K562 (cell line): ENCODE measurements around the gene SGMS1. TPM values are rescaled to one million over a fixed set of nuclear protein-coding genes. Genes with fewer than 3 reads are reported as not detected.

ENCODE experiments used
- ATAC-seq: fragments of 200-7000 bp; cut with Tn5 transposase; 3 replicates; pipeline ENCODE4 v1.9.1; 2020; ENCODE audit warnings: moderate library complexity
- BruUV-seq: library from RNA; stranded (reverse); fragments of 400-500 nt; replicated peaks from 2 replicates; lab custom pipeline; 2021; lab: Mats Ljungman, UMichigan
- CTCF ChIA-PET: fragments of 300-600 bp; formaldehyde crosslinking; extraction: SDS; loops from one replicate; lab custom pipeline; 2021; ENCODE audit warnings: low intra/inter-chr PET ratio; lab: Yijun Ruan, JAX
- POLR2A ChIA-PET: fragments of 300-600, 350-650 bp; sonication (Branson Sonifier 250); formaldehyde crosslinking; extraction: SDS; loops from one replicate; lab custom pipeline; 2021; ENCODE audit warnings: antibody characterized with exemption, inconsistent platforms; lab: Yijun Ruan, JAX
- DNase-seq, 4 experiments: peaks; one replicate each; pipeline versions ENCODE4 v3.0.0 to v3.0.0-alpha.2; 2011 to 2018; ENCODE audit warnings: low spot score in 3 of 4, mixed read lengths in 3 of 4; ENCODE audit errors: extremely low read depth in 1 of 4
- FAIRE-seq: peaks from 2 replicates; lab custom pipeline; 2011; peaks lifted over from hg19 to GRCh38; lab: Jason Lieb, UNC
- H2AFZ ChIP-seq: 2 replicates; pipeline ENCODE4 v1.6.0; 2011; ENCODE audit warnings: low read depth, low read length, control low read depth, inconsistent platforms
- H3K27ac ChIP-seq: fragments of 200-600 bp; 3 replicates; pipeline ENCODE4 v1.8.0; 2011; ENCODE audit warnings: low read depth, mild to moderate bottlenecking, control low read depth, inconsistent platforms, low read length, moderate library complexity, mixed read lengths; ENCODE audit errors: extremely low read depth
- H3K27me3 ChIP-seq, 2 experiments: fragments of 300-600 bp in 1 of 2; 2 replicates in 1 of 2; 3 replicates in 1 of 2; pipeline versions ENCODE4 v1.6.0 to v1.8.0; 2011; ENCODE audit warnings: inconsistent platforms in 2 of 2, low read length in 2 of 2, mild to moderate bottlenecking in 1 of 2, mixed read lengths in 1 of 2, moderate library complexity in 1 of 2; ENCODE audit not compliant: control insufficient read depth in 2 of 2, insufficient read depth in 2 of 2
- H3K36me3 ChIP-seq: fragments of 300-600 bp; 3 replicates; pipeline ENCODE4 v1.8.0; 2011; ENCODE audit warnings: mild to moderate bottlenecking, low read length, inconsistent platforms; ENCODE audit not compliant: control insufficient read depth, insufficient read depth
- H3K4me1 ChIP-seq, 2 experiments: fragments of 200-600 bp in 1 of 2; replicated peaks in 1 of 2; 2 replicates in 1 of 2; 3 replicates in 1 of 2; pipeline versions ENCODE4 v1.5.1 to v1.8.0; 2011; ENCODE audit warnings: inconsistent platforms in 2 of 2, low read length in 2 of 2, mild to moderate bottlenecking in 1 of 2, mixed read lengths in 1 of 2, moderate library complexity in 1 of 2; ENCODE audit not compliant: control insufficient read depth in 2 of 2, insufficient read depth in 2 of 2
- H3K4me2 ChIP-seq: 2 replicates; pipeline ENCODE4 v1.6.1; 2011; ENCODE audit warnings: low read length, control low read depth, inconsistent platforms, mixed read lengths; ENCODE audit not compliant: insufficient read depth
- H3K4me3 ChIP-seq: fragments of 200-600 bp; sonication (generic), shearing (Covaris generic); 2 replicates; pipeline ENCODE4 v1.5.1; 2016; ENCODE audit warnings: control low read depth, inconsistent platforms
- H3K79me2 ChIP-seq: fragments of 200-600 bp; 3 replicates; pipeline ENCODE4 v1.8.0; 2011; ENCODE audit warnings: low read length, inconsistent platforms; ENCODE audit not compliant: control insufficient read depth, insufficient read depth
- H3K9ac ChIP-seq, 2 experiments: 2 replicates each; pipeline versions ENCODE4 v1.6.0 to v1.6.1; 2011; ENCODE audit warnings: low read depth in 2 of 2, low read length in 2 of 2, control low read depth in 1 of 2, inconsistent platforms in 1 of 2, mild to moderate bottlenecking in 1 of 2, mixed read lengths in 1 of 2; ENCODE audit not compliant: insufficient read depth in 1 of 2
- H3K9me1 ChIP-seq: one replicate; pipeline ENCODE4 v1.6.0; 2011; ENCODE audit warnings: inconsistent platforms, mild to moderate bottlenecking, low read length, moderate library complexity; ENCODE audit not compliant: control insufficient read depth, insufficient read depth
- H3K9me3 ChIP-seq: replicated peaks from 2 replicates; pipeline ENCODE4 v1.5.1; 2011; ENCODE audit warnings: low read depth, low read length, inconsistent platforms; ENCODE audit not compliant: control insufficient read depth, insufficient read depth
- H4K20me1 ChIP-seq: replicated peaks from 2 replicates; pipeline ENCODE4 v1.6.1; 2011; ENCODE audit warnings: low read length, inconsistent platforms, mixed read lengths; ENCODE audit not compliant: control insufficient read depth, insufficient read depth
- CBX8 ChIP-seq: fragments of 200-600 bp; sonication (generic); IDR thresholded peaks from 2 replicates; pipeline ENCODE4 v1.6.1; 2012; ENCODE audit warnings: borderline replicate concordance, mixed run types, low read depth, mild to moderate bottlenecking, moderate library complexity, mixed read lengths, low read length, control low read depth, inconsistent platforms; ENCODE audit not compliant: poor library complexity, severe bottlenecking; ENCODE audit errors: extremely low read depth
- DPF2 ChIP-seq: fragments of 450-650 bp; IDR thresholded peaks from 2 replicates; pipeline ENCODE4 v1.6.1; 2016
- EP300 ChIP-seq: IDR thresholded peaks from 2 replicates; pipeline ENCODE4 v1.6.1; 2012; ENCODE audit warnings: low read length, improper control_type of control experiment
- HDAC6 ChIP-seq: IDR thresholded peaks from 2 replicates; pipeline ENCODE4 v1.6.1; 2012; ENCODE audit warnings: low read depth, mild to moderate bottlenecking, control low read depth, inconsistent platforms, low read length, moderate library complexity
- HMGN3 ChIP-seq: IDR thresholded peaks from 2 replicates; pipeline ENCODE4 v1.6.1; 2011; ENCODE audit warnings: borderline replicate concordance, low read depth, mild to moderate bottlenecking, mixed read lengths, low read length; ENCODE audit not compliant: insufficient read length; ENCODE audit errors: extremely low read depth
- JUN ChIP-seq, 2 experiments: sonication (generic) in 1 of 2; formaldehyde crosslinking in 1 of 2; IDR thresholded peaks; 2 replicates each; pipeline versions ENCODE4 v1.6.1 to v1.8.0; 2012 to 2022; ENCODE audit warnings: borderline replicate concordance in 2 of 2, mild to moderate bottlenecking in 2 of 2, improper control_type of control experiment in 1 of 2, low read depth in 1 of 2, low read length in 1 of 2, missing genetic modification reagents in 1 of 2
- KLF10 ChIP-seq: fragments of 250-450 bp; sonication (Bioruptor Pico); IDR thresholded peaks from 2 replicates; pipeline ENCODE4 v1.6.1; 2021; ENCODE audit warnings: matching md5 sums
- NR2F6 ChIP-seq: fragments of 450-650 bp; formaldehyde crosslinking; IDR thresholded peaks from 2 replicates; pipeline ENCODE4 v1.4.0; 2020; ENCODE audit warnings: mild to moderate bottlenecking
- PYGO2 ChIP-seq: fragments of 450-650 bp; IDR thresholded peaks from 2 replicates; pipeline ENCODE4 v1.6.1; 2016; ENCODE audit warnings: mild to moderate bottlenecking, missing genetic modification characterization, moderate library complexity, missing compliant biosample characterization
- RFX1 ChIP-seq: fragments of 450-650 bp; IDR thresholded peaks from 2 replicates; pipeline ENCODE4 v1.6.1; 2016; ENCODE audit warnings: mild to moderate bottlenecking, moderate library complexity
- SIX5 ChIP-seq, 2 experiments: IDR thresholded peaks; 2 replicates each; pipeline ENCODE4 v1.6.1; 2011; ENCODE audit warnings: low read length in 2 of 2, borderline replicate concordance in 1 of 2, low read depth in 1 of 2, mild to moderate bottlenecking in 1 of 2, moderate library complexity in 1 of 2; ENCODE audit not compliant: insufficient read depth in 1 of 2
- TCFL5 ChIP-seq: fragments of 250-450 bp; sonication (Bioruptor Pico); conservative IDR thresholded peaks from 2 replicates; pipeline ENCODE4 v1.6.1; 2021; ENCODE audit warnings: mild to moderate bottlenecking, moderate library complexity, matching md5 sums
- TRIM24 ChIP-seq, 2 experiments: fragments of 450-650 bp; IDR thresholded peaks; 2 replicates each; pipeline ENCODE4 v1.6.1; 2016
- ZNF551 ChIP-seq: fragments of 250-450 bp; sonication (Bioruptor Pico); IDR thresholded peaks from 2 replicates; pipeline ENCODE4 v1.5.0; 2021; ENCODE audit warnings: mild to moderate bottlenecking, moderate library complexity
- WGBS: fragments of 100-300 bp; shearing (Covaris generic); methylation state at CpG from one replicate; pipeline ENCODE4 v1.1.6; 2016; ENCODE audit warnings: low coverage, mixed read lengths; ENCODE audit not compliant: insufficient coverage; ENCODE audit errors: missing lambda C conversion rate; 5-methylcytosine and 5-hydroxymethylcytosine counted together
- in situ Hi-C: fragments of 300-500 bp; cut with MboI; formaldehyde crosslinking; loops from 4 replicates; pipeline ENCODE4 v1.15.0; 2018; ENCODE audit warnings: inconsistent platforms, mixed read lengths
- intact Hi-C: fragments of 100-400 bp; cut with micrococcal nuclease; formaldehyde crosslinking; loops from 2 replicates; pipeline ENCODE4 v1.14.2; 2022
- polyA plus RNA-seq, 8 experiments: library from polyadenylated mRNA; depleted of rRNA in 4 of 8; stranded (reverse) in 5 of 8; unstranded in 3 of 8; fragments of >200 nt; fragmentation: Nextera tagmentation in 2 of 8; fragmentation: Illumina TruSeq in 1 of 8; extraction: Ambion mirVana in 2 of 8; extraction: Trizol in 1 of 8; gene quantifications; 2 replicates each; pipeline versions ENCODE4 v1.2.1 to v1.2.3, GENCODE V29; 2011 to 2014; ENCODE audit warnings: inconsistent platforms in 1 of 8, missing spikeins in 1 of 8
- total RNA-seq, 7 experiments: library from RNA; depleted of rRNA in 6 of 7; stranded (reverse); fragments of >200 nt in 6 of 7; fragmentation: Illumina TruSeq in 2 of 7; extraction: Trizol in 2 of 7; gene quantifications; 2 replicates each; pipeline versions ENCODE4 v1.2.1 to v1.2.3, GENCODE V29; 2011 to 2021; ENCODE audit warnings: low replicate concordance in 1 of 7
- TF ChIP-seq, protein P1 (sequence below): fragments of 450-650 bp; formaldehyde crosslinking; IDR thresholded peaks from 2 replicates; pipeline ENCODE4 v1.4.0; 2022; ENCODE audit warnings: mild to moderate bottlenecking, moderate library complexity

Gene SGMS1
- total and polyA plus RNA-seq, 9 of the 15 experiments (the other 6 are each of a cell fraction or from before 2014, with no cell fraction given), result 22.6 to 232 (median 82.2) TPM

DNA sequence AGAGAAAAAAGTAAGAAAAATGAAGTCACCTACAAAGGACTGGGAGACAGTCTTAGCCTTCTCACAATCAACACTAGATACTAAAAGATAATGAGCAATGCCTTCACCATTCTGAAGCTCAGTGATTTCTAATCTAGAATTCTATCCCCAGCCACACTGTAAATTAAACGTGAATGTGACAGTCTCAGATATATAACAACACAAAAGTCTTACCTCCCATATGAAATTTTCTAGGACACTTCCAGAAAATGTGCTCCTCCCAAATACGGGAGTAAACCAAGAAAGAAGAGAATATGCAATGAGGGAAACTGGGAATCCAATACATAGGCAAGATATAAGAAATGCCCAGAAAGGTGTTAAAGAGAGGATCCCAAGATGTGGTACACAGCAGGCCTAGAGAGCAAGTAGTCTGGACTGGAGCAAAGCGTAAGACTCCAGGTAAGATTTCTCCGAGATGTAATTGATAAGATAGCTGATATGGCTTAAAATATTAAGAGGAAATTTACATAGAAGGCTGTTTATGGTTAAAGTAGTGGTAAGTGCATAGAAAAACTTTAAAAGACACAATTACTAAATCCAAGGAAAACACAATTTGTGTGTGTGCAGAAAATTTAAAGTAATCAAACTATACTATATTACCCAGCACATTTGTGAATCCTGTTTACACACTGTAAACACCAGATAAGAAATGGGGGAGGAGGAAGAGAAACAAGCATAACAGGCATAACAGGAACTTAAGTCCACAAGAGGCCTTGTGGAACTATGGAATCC, 44.1 kb downstream of the SGMS1 start:
- POLR2A ChIA-PET, result interaction anchor here (1.0 to 5.5 kb wide), 5 partner anchors 10 to 70 kb away, joined by 3 to 67 read pairs (median 13); no protein-coding TSS in a partner anchor
- Histone ChIP-seq H3K4me3 (no peak overlapping the region), H2AFZ (no peak overlapping the region; the same call in 1 of the 2 replicates), H3K4me1 (peaks cover 41 to 91% of the 10 kb centered on the region in 2 experiments), H3K27ac (peak overlapping the region; percentile 97), H3K4me2 (peak overlapping the region; percentile 63), H3K9ac (peak overlapping the region in 1 of 2 experiments; percentile 86; a peak in 2 of 4 replicates), H3K36me3 (peaks cover 4% of the 10 kb centered on the region; the same call in 1 of the 3 replicates), H3K9me3 (no peaks in the 10 kb centered on the region), H4K20me1 (no peaks in the 10 kb centered on the region), H3K79me2 (peaks cover 92% of the 10 kb centered on the region), H3K9me1 (no peaks in the 10 kb centered on the region), H3K27me3 (no peaks in the 10 kb centered on the region)
- ATAC-seq (no peak), FAIRE-seq (no peak), DNase-seq (no peak)
- intact Hi-C loops (loop anchor here (2.0 kb wide), 1 partner anchor 15 kb away; no protein-coding TSS in a partner anchor), in situ Hi-C loops (no loop called here)
- CTCF ChIA-PET, result no interaction called here
- BruUV-seq, result no TSS peak
- 15% methylated on average over 4 of the region's 4 CpGs for WGBS
- TF ChIP-seq HDAC6 (no peak), HMGN3 (no peak), TRIM24 (IDR thresholded peaks at IDR 0.05) (no peak), RFX1 (no peak), KLF10 (CRISPR knock-in tag) (no peak), PYGO2 (tag) (0 out of 2 replicates have a peak, but pooled peaks have one; percentile 18), CBX8 (no peak), DPF2 (peak; percentile 88), EP300 (peak; percentile 80), TCFL5 (CRISPR knock-in tag) (no peak), SIX5 (IDR thresholded peaks at IDR 0.05; ENCODE audit: borderline replicate concordance in 1 of 2, insufficient read depth in 1 of 2, low read depth in 1 of 2, low read length in 2 of 2) (no peak), ZNF551 (CRISPR knock-in tag) (no peak), NR2F6 (CRISPR knock-in tag) (no peak), JUN (IDR thresholded peaks at IDR 0.05; ENCODE audit: borderline replicate concordance, low read depth, low read length) (no peak), JUN (CRISPR knock-in tag; IDR thresholded peaks at IDR 0.05; ENCODE audit: borderline replicate concordance) (no peak)
- TF ChIP-seq, protein P1, sequence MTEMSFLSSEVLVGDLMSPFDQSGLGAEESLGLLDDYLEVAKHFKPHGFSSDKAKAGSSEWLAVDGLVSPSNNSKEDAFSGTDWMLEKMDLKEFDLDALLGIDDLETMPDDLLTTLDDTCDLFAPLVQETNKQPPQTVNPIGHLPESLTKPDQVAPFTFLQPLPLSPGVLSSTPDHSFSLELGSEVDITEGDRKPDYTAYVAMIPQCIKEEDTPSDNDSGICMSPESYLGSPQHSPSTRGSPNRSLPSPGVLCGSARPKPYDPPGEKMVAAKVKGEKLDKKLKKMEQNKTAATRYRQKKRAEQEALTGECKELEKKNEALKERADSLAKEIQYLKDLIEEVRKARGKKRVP (CRISPR knock-in tag), result 0 out of 2 replicates have a peak, but pooled peaks have one; percentile 15
